Tongue (tissue), 2 donors: ENCODE measurements around the gene HELZ2. TPM values are rescaled to one million over a fixed set of nuclear protein-coding genes. Genes with fewer than 3 reads are reported as not detected.

Source experiments
- DNase-seq: peaks from one replicate; pipeline ENCODE4 v3.0.0-alpha.2; 2015
- total RNA-seq: library from RNA; depleted of rRNA; stranded (reverse); fragments of >200 nt; gene quantifications from one replicate; pipeline ENCODE4 v1.2.3, GENCODE V29; 2014

Gene HELZ2
- total RNA-seq, 1 donor from 2014 or later, result 27.1 TPM

DNA sequence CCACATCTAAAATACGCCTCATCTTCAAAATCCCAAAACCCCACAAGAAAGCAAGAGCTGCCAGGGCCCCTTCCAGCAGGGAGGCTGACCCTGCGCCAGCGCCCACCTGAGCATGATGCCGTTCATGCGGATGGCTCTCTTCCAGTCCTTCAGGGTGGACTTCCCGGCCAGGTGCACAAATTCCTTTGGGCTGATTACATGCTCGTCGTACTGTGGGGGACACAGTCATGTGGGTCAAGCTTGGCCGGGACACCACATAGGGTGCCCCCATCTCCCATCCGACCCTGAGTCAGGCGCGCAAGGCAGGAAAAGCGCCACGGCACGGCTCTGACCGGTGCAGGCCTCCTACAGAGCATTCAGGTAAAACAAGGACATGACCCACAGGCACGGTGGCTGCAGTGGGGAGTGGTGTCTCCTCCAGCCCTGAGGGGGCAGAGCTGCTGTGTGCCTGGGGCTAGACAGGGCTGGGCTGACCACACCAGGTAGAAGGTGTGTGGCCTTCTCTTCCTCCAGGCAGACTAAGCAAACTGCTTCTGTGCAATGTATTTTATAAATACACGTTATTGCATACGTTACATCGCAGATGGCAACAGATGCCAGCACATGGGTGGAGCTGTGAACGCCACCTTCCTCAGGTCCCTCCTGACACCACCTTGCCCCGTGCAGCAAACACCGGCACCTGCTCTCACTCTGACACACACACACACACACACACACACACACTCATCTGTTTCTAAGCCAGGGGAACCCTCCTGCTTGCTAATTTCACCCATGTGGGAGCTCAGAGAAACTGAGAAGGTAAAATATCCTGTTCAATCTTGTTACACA lies 23.8 kb upstream of the HELZ2 start:
- no peak for DNase-seq

DNA sequence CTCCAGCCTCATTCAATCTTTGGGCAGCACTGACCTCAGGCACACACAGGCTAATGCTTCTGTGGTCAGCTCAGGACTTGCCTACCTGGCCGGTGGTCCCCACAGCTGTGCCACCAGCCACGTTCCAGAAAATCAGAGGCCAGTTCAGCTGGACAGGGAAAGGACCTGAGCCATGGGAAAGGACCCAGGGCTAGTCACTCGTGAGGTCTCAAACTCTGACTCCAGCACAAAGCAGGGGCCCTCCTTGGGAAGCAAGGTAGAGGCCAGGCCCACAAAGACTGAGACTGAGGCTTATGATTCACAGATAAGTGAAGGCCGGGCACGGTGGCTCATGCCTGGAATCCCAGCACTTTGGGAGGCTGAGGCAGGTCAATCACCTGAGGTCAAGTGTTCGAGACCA lies 22.4 kb upstream of the HELZ2 start:
- DNase-seq, result no peak

DNA sequence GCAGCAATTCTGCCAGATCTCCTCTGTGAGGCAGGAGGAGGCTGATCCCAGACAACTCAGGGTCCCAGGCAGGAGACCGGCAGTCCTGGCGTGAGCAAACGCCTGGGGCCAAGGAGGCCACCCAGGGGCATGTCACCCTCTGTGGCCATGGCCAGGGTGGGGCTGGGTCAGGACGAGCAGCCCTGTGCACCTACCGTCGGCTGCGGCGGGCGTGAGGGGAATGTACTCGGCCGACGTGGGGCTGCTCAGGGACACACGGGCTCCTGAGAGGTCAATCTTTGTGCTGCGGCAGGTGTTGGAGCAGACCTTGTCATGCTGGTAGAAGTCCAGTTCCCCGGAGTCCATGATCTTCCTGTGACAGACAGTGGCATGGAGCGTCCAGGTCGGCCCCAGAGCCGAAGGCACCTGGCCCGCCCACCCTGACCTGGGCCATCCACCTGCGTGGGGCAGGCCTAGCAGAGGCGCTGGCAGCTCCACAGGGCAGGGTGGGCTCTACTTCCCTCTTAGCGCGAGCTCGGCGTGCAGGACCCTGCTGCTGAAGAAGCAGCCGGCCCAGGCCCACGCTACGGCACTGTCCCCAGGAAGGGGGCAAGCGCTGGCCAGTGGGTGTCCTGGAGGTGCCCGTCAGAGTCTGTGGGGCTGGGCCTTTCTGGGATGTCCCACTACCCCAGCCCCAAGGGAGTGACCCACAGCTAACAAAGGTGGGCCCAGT lies 21.5 kb upstream of the HELZ2 start:
- no peak for DNase-seq

DNA sequence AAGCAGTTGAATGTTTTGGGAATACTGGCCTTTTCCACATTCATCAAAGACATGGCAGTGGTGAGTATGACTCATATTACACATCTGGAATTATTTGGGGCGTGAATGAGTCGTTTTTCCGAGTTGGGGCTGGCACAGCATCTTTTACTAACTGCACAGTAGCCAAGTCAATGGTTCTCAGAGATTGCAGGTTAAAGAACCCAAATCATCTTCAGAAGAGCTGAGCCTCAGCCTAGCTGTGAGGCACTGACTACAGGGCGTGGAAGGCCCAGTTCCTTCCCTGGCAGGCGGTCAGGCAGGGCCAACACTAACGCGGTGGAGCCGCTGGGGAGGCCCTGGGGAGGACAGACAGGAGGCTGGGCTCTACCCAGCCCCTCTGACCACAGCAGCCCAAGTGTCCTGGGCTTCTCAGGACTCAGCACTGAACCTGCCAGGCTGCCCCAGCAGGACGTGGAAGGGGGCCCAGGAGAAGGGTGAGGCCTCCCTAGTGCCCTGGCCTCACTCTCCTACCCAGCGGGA lies 20.1 kb upstream of the HELZ2 start:
- no peak for DNase-seq

DNA sequence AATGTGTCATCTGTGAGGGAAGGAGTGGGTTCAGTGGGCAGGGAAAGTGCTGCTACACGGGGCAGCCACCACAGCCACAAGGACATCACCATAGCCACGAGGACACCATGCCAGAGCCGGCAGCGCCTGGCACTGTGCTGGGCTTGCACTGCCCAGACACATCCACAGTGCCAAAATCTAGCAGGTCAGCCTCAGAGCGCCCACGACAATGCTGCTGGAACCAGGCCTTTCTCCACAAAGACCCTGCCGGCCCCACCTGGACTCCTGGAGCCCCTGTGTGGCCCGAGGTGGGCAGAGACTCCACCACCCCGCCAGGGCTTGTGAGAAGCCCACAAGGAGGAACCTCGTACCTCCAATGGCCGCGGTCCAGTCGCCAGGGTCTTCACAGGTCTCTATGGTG lies 18.6 kb upstream of the HELZ2 start:
- no peak for DNase-seq

DNA sequence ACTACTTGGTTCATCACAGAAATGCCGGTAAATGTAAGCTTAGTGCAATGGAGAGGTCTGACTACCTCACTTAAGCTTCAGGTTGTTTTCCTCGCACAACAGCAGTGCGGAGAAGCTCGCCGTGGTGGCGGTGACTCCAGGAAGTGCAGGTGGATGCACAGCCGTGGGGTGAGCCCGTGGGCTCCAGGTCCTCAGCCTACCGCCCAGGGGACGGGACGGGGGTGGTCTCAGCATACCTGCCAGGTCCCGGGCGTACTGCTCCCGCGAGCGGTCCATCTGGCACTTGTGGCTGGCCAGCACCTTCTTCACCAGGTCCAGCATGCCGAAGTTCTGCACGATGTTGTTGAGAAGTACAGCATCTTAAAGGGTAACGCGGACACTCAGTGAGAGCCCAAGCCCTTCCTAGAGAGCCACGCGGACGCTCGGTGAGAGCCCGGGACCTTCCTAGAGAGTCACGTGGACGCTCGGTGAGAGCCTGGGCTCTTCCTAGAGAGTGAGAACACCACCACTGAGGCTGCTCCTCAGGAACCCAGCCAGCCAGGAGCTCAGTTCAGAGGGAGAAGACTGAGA lies 17.8 kb upstream of the HELZ2 start:
- DNase-seq, result no peak

DNA sequence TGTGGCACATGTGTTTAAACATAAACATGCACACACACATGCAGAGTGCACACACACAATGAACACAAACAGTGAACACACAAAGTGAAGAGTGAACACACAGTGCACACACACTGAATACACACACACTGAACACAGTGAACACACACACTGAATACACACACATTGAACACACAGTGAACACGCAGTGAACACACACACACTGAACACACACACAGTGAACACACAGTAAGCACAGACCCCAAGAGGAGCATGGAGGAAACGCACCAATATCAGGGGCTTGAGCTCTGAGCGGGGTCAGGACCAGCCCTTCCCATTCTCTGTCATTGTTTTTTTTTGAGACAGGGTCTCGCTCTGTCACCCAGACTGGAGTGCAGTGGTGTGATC lies 17.1 kb upstream of the HELZ2 start:
- DNase-seq, result no peak

DNA sequence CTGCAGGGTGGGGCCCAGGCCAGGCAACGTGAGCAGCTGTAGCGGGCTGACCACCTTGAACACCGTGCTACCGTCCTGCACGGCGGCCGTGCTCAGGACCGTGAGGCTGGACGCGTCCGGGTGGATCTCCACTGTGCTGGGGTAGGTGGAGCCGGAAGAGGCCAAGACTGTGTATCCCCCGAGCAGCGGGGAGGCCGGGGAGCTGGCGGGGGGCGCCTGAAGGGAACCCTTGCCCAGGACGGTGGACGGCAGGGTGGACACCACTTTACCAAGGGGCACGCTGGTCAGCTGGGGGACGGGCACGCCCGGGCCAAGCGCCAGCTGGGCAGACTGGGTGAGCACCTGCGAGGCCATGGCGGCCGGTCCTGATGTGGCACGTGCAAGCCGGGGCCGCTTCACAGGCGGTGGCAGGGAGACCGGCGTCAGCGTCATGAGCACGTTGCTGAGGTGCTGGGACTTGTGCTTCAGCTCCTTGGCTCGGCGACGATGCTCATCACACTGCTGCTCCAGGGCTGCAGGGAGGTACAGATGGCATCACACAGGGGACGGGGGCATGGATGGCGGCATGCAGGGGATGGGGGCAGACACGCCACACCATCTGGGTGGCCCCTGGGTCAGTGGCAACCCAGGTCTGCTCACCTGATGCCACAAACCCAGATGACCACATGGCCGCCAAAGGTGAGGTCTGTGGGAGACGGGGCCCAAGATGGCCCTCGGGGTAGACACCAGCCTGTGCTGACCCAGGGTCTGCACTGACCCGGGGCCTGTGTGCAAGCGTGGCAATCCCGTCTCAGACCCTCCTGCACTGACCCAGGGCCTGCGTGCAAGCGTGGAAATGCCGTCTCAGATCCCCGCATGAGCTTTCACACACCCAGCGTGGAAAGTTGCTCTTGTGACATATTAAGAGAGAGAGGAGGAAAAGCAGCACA lies 16.4 kb upstream of the HELZ2 start:
- no peak for DNase-seq

DNA sequence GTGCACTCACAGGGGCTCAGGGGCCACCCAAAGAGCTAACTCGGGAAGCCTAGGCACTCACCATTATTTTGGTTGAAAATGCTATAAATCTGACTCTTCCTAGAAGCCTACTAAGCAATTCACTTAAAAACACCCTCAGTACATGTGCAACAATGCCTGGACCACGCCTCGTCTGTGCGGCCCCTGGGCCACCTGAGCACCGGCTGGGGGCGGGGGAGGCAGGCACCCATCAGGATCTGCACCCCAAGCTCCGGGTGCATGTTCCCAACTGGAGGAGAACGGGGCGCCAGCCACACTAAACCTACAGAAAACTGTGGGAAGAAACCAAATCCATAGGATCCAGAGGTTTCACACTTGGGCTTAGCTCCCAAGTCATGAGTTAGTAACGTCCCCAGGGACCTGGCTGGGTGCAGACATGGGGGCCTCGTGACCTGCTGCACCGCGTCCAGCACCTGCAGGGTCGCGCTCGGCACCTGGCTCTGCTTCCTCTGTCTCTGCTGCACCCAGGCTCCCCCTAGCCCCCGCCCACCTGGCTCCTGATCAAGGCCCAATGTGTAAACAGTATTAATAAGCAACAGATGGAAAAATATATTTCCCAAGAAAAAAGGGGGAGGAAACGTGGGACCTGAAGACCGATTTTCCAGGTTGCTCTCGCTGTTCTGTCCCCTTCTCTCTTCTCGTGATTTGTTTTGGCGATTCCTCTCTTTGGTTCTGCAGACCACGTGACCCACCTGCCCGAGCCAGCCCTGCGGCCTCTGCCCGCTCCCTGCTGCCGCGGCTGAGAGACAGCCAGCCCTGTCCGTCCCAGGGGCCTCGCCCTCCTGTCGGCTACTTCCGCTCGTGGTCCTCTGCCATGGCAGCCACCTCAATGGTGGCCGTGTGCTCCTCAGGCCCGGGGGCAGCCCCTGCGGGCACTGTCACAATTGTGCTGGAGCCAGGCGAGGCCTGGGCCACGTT lies 15.5 kb upstream of the HELZ2 start:
- DNase-seq, result peak; percentile 56

DNA sequence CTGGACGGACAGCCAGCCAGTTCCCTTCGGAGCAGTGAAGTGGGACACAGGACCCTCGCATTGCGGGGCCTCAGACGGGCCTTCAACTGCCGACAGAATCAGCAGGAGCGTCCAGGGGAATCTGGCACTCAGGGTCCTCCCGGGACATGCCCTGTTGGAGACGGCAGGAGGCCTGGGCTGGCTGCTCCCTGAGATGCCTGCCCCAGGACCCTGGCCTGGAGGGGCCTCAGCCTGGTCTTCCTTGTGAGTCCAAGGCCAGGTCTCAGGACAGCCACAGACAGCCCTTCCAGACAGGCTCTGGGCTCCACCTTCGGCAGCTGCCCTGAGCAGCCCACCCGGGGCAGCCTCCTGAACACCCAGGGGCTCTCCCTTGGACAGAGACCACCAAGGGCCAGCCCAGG lies 14.6 kb upstream of the HELZ2 start:
- no peak for DNase-seq

DNA sequence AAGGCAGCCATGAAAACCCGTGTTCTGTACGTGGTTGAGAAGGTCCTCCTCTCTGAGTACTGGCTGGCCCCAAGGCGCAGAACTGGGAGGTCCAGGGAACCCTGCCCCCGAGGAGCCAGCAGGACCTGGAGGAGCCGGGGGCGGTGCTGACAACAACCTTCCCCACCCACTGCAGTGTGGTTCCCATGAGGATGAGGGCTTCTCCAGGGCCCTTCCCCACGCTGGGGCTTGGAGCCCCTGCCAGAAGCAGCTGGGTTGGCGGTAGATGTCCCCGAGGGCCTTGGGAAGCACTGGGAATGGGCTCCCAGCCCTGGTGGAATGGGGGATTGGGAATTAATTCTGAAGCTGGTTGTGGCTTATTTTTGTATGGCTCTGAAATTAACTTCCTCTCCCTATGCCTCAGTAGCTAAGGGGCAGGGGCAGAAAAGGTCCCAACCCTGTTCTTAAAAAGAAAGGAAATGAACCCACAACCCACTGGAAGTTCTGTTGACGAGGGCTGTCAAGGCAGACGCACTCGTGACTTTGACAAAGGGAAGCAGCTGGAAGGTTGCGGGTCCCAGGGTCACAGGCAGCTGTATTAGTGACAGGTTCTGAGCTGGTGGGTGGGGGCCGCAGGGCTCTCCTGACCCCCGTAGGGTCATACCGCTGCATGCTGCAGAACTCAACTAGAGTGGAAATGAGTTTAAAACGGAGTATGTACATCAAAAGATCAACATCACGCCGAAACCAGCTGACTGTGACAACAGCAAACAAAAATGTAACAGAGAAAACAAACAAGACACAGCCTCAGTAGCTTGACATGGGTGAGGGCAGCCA lies 13.9 kb upstream of the HELZ2 start:
- DNase-seq, result no peak

DNA sequence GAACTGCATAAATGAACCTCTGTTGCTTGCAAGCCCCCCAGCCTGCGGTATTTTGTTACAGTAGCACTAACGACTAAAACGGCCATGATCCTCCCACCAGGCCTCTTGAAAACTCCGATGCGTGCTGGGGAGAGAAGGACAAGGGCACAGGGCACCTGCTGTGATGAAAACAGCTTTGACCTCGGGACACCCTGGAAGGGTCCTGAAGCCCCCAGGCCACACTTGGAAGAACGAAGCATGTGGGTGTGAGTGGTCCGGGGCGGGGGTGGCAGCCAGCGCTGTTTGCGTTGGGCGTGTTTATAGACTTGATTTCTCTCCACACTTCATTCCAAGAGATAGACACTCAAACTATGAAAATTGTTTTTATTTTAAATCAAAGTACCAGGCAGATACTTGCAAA lies 13.2 kb upstream of the HELZ2 start:
- DNase-seq, result no peak

DNA sequence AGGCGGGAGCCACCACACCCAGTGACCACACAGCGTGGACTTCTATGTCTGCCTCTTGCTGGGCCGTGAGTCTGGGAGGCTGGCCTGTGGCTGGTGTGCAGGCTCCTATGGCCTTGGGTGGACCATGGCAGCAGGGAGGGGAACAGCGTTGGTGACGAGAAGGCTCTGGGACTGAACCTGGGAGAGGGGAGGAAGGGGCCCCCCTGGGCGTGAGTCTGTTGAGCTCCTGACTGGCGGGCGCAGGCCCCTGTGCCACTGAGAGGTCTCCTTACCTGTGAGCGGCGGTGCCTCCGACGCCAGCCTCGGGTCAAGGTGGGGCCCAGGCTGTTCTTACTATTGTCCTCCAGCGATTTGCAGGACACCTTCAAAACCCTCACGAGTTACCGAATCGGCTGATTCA lies 12.8 kb upstream of the HELZ2 start:
- DNase-seq, result no peak

DNA sequence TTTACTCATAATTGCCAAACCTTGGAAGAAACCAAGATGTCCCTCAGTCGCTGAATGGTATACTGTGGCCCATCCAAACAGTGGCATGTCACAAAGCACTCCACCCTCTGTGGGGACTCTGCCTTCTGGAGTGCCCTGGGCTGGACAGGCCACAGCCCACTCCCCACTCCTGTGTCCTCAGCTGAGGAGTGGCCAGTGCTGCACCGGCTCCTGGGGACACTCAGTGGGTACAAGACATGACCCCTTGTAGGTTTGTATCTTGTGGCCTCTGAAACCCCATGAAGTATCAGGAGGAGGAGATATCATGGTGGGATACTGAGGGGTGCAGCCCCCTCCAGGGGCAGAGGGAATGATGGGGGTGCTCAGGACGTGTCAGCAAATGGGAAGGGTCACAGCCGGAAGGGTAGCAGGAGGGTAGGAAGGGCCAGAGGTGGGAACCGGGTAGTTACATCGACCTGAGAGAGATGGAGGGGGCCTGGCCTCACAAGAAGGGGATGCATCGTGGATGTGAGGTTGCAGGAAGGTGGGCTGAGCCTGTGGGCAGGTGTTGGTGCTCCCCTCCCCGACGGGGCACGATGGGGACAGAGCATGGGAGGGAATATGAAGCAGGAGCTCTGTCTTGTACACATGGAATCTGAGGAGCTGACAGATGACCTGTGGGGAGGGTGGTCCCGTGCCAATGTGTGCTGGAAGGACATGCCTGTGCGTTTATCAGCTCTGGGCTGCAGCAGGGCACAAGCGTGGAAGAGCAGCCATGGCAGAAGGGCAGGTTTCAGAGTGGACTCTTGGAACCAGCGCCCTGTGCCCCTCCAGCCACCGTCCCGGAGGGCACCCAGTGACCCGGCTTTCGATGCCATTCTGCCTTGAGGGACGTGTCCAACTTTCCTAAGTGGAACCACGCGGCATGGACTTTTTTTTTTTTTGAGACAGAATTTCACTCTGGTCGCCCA lies 11.9 kb upstream of the HELZ2 start:
- DNase-seq, result no peak

DNA sequence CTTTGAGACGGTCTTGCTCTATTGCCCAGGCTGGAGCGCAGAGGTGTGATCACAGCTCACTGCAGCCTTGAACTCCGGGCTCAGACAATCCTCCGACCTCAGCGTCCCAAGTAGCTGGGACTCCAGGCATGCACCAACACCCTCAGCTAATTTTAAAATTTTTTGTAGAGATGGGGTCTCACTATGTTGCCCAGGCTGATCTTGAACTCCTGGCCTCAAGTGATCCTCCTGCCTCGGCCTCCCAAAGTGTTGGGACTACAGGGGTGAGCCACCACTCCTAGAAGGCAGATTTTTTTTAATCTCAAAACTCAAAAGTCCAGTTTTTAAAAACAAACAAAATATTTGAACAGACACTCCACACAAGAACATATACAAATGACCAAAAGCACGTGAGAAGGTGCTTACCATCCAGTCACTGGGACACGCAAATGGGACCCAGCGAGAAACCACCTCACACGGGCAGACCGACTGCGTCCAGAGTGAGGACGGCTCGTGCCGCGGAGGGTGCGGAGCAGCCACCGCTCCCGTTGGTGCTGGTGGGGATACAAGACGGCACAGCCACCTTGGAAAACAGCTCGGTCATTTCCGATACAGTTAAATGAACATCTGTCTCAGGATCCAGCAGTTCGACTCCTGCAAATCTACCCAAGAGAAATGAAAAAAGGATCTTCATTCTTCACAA lies 8.5 kb upstream of the HELZ2 start:
- DNase-seq, result no peak

DNA sequence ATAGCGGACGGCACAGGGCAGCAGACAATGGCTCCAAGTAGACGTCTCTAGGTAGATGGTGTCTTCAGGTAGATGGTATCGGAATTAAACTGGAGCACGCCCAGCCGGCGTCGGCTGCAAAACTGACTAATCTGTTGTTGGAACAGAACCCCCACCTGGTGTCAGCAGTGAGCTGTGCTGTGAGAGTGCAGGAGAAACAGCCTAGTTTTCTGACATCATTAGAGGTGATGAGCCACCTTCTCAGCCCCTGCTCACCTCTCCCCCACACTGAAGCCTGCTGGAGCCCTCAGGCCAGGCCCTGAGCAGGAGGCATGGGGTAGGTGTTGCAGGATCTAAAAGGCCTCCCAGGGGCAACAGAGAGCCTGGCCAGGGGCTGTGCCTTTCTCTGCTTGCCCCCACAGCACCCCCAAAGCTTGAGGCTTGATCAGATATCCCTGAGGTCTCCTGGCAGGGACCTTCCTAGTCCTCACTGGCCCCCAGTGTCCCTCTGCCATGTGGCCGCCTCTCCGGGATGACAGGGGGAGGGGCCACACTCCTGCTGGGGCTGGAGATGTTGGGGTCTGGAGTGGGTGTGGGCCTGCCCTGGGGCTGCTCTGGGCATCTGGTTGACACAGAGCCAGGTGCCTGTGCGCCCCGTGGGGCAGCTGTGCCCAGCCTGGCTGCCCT lies 6.9 kb upstream of the HELZ2 start:
- DNase-seq, result peak; percentile 51

DNA sequence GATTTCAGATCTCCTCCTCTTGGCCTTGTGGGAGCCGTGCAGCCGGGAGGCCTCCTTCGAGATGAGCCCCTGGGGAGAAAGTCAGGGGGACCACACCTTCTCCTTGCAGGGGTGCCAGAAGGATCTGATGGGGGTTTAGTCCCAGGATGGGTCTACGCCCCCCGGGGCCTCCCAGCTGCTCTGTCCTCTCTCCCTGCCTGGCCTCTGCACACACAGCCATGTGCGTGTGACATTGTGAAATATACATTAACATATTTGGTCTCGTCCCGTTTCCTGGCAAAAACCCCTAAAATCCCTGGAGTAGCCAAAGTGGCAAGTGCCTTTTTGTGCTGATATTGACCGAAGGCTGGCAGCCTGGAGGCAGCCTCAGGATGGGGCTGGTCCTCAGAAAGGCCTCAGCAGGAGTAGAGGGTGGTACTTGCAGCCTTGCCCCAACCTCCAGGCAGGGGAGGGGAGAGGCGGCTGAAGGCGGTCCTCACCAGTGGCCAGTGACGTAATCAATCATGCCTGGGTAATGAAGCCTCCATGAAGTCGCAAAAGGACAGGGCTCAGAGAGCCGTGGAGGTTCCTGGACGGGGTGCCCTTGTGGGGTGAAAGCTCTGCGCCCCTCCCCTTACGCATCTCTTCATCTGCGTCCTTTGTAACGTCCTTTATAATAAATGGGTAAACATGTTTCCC lies 5.1 kb upstream of the HELZ2 start:
- DNase-seq, result no peak
